ACHN (cell line): ENCODE data around the gene DSN1.

Experiments used
- DNase-seq: peaks from one replicate; pipeline ENCODE4 v3.0.0-alpha.2; 2015
- in situ Hi-C: cut with HindIII; loops from 2 replicates; pipeline ENCODE4 v1.10.0; 2017; ENCODE audit warnings: low sequenced_read_pairs, low pct_ligation_motif_present, low pct_unique_long_range_greater_than_20kb

Gene DSN1

DNA sequence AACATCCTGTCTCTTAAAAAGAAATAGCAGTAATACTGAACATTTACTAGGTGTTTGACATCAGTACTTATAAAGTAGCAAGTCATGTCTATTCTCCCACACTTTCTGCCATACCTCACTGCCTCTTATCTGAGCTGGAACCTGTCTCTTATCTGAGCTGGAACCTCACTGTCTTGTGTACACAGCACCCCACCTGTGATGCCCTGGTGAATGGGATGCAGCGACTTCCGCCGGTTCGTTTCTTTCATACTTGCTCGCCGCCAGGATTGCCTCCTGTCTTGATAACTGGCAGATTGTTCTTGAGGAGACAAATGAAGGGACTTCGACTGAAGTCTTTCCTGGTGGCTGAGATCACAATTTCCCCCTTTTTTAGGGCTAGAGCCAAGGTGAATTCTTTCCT is 2.9 kb downstream of the DSN1 start:
- in situ Hi-C loops = no loop called here

DNA sequence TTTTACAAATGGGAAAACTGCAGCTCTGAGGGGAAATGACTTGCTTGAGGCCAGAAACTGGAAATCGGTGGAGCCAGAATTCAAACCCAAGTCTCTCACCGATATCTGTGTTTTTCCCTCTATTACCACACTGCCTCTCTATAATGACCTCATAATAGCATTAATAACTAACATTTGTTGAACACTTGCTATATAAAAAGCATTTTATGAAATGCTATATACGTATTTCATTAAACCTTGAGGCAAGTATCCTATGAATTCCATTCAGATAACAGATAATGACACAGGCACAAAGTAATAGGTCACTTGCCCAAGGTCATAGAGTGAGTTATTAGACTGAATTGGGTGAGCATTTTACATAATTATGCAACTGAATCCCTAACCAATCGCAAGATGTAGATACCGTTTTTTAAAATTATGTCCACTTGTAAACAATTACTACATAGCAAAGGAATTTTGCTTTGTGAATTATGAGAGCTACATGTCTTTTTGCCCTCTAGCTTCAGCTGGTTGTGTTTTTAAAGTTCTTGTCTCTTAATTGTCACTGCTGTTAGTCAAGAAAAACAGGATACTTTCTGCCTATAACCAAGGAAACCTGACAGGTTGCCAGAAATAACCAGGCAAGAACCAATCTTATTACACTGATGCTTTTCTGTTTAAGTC is 4.7 kb downstream of the DSN1 start:
- no peak for DNase-seq
- in situ Hi-C loops = no loop called here

More for the DNA sequence above, 2.9 kb downstream of the DSN1 start:
- no peak for DNase-seq

DNA sequence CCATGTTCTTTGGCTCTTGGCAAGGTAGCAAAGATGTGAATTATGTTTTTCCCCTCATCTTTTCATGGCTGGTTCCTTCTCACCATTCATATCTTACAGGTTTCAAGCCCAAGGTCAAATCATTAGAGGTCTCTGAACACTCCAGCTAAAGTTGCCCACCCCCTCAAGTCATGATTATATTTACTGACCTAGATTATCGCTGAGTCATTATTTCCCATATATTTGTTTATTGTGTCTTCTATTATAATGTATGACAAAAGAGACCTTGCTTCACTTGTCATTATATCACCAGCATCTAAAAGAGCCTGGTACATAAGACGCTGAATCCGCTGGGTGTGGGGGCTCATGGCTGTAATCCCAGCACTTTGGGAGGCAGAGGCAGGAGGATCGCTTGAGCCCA is 12.4 kb downstream of the DSN1 start:
- no peak for DNase-seq
- in situ Hi-C loops = no loop called here

DNA sequence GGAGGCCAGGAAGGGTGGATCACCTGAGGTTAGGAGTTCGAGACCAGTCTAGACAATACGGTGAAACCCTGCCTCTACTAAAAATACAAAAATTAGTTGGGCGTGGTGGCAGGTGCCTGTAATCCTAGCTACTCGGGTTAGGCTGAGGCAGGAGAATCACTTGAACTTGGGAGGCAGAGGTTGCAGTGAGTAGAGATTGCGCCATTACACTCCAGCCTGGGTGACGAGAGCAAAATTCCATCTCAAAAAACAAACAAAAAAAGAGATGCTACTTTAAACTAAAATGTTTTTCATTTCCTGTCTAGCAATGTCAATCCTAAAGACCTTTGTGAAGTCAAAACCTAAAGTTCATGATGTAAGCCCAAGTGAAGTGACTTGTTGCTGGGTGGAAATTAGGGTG is 12.9 kb downstream of the DSN1 start:
- DNase-seq = no peak
- in situ Hi-C loops = no loop called here

DNA sequence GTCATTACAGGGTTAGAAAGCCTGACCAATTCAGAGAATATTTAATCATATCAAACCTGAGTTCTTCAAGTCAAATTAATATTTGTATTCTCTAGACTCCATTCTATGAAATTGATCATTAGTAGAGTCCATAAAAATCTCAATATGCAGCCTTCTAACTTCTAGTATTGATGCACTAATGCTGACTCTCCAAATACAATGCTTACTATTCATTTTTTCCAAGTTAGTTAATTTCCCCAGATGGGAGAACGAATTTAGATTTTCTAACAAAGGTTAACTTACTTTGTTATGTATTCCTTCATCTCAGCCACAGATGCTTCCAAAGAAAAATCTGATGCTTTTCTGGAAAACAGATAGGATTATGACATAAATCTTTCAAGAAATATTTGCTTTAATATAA is 15.3 kb downstream of the DSN1 start:
- no peak for DNase-seq
- in situ Hi-C loops = no loop called here

DNA sequence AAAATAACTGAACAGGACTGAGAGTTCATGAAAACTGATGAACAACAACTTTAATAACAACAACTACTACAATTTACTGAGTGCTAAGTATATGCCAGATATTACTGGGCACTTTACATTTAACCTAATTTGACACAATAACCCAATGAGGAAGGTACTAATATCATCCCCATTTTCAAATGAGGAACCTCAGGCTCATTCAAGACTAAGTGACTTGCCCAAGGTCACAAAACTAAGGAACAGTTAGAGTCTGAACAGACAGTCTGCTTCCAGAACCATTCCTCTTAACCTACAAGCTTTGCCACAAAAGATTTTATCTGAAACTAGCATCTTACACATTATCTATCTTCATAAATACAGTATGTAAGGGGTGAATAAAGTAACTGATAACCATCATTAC is 17.1 kb downstream of the DSN1 start:
- no peak for DNase-seq
- in situ Hi-C loops = no loop called here

DNA sequence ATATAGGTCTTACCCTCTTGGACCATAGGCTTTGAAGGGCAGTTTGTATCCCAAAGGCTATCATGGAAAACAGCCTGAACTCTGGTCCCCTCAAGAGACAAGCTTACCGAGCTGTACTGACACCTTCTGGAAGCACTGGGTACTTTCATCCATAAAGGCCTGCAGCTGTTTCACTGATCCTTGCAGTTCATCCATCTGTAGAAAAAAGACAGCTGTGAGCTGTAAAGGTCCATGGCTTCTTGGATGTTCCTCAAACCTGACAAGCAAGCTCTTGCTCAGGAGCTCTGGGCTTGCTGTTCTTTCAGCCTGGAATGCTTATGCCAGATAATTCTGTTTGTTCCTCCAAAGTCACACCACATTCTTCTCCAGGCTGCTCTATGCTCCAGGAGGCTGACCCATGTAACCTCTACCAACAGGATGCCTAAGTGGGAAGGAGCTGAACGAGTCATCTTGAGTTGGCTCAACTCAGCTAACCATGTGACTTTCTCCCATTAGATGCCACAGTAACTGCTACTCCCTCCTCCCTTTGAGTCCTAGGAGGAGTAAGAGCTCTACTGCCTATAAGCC is 18.8 kb downstream of the DSN1 start:
- DNase-seq = peak; percentile 80
- in situ Hi-C loops = no loop called here

DNA sequence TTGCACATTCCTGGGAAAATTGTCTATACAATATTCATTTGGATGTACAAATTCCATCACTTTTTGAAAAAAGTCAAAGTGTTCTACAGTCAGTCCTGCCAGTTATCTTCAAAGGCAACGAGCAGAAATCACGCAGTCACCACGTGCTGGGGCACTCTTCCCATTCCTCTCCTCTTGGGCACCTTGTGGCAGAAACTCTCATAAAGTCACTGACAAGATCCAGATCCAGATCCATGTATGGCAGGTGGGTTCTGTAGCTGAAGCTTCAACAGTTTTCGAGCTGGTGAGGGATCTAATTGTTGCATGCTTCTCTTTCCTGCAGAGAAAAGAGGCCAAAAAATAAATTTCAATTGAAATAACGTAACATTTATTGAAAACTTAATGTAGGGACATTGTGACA is 21.0 kb downstream of the DSN1 start:
- no peak for DNase-seq
- in situ Hi-C loops = no loop called here

DNA sequence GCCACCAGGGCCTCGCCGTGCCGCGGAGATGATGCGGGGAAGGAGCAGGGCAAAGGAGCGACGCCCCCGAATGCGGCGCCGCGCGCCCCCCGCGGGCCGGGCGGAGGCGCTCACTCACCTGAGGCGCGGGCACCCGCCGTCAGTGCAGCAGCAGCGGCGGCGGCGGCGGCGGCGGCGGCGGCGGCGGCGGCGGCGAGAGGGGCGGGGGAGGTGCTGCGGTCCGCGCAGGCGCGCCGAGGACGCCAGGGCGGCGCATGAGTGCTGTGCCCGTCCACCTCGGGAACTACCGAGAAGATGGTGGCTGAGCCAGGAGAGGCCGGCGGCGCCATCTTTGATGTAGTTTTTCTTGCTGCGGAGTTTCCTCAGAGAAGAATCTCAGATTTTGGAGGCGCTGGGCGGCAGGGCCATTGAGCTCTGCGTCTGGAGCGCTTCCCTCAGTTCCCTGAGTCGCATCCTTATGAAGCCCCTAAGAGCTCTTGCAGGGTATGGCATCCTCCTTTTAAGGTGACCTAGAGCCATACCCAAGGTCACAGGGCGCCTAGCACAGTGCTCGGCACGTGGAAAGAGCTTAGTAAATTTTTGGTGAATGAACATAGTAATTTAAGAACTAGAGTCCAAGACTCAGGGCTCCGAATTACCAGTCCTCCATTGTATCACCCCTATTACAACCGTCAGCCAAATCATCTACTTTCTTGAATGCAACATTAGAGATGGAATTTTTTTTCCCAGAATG is 27.5 kb downstream of the DSN1 start, which contains the start of gene NDRG3:
TSS of gene NDRG3 (minus strand) at position 164 of the 733 bp plus-strand sequence. CDS start 24,355 bp downstream, outside the sequence.
- in situ Hi-C loops = no loop called here
- DNase-seq = peak; percentile 92

DNA sequence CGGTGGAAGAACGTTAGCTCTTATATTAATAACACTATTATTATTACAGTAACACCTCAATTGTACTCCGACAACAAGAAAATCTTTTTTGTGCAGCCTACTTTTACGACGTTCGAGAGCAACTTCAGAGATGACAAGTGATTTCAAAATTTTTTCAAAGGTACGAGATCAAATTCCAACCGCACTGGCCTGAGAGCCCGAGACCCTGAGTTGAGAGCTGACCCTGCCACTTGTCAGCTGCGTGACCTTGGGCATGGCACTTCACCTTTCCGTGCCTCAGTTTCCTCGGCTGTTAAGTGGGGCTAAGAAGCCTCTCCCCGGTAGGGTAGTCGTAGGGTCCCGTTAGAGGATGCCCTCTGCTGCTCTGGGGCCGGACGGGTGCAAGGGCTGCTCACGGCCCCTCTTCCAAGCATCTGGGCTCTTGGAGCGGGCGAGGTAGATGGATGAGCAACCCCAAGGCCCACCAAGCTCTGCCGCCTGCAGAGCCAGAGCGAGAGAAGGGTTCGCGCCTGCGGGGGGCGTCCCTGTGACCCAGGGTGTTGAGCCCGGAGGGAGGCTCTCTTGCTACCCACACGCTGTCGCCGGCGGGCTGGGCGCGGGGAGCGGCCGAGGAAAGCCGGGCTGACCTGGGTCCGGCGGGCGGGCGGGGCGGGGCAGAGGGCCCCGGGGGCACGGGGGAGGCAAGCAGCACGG is 28.2 kb downstream of the DSN1 start:
- DNase-seq = no peak

DNA sequence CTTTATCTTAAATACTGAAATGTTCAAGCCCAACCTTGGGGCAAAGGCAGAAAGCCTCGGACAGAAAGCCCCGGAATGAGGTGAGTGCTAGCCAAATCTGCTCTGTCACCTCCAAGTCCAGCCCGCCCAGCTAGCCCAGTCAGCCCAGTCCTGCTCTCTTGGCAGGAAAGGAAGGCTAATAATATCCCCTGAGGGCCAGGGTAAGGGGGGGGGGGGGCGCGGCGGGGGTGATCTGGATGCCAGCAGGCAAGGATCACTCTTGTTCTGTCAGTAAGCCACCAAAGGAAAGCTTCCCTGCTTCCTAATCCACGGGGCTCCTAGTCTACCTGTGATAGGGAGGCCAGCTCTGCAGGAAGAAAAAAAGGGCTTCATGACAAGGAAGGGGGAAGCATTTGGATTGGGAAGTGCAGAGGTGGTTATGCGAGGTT is 28.8 kb downstream of the DSN1 start:
- no peak for DNase-seq
- in situ Hi-C loops = no loop called here

More for the DNA sequence above, 28.2 kb downstream of the DSN1 start:
- in situ Hi-C loops = no loop called here

DNA sequence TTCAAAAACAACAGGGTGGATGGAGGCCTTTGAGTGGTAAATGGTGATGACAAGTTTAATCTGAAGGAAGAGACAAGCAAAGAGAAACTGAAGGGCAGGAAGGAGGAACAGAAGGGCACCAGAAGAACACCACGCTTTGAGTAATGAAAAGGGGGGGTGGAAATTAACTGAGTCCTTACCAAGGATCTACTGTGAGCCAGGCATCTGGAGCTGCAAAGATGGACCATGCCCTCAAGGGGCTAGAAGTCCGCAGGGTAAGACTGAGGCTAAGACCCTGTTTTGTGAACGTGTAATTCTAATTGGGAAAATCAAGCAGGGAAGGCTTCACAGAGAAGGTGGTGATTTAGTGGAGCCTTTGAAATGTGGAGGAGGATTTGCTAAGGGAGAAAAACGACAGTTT is 29.3 kb downstream of the DSN1 start:
- DNase-seq = no peak

DNA sequence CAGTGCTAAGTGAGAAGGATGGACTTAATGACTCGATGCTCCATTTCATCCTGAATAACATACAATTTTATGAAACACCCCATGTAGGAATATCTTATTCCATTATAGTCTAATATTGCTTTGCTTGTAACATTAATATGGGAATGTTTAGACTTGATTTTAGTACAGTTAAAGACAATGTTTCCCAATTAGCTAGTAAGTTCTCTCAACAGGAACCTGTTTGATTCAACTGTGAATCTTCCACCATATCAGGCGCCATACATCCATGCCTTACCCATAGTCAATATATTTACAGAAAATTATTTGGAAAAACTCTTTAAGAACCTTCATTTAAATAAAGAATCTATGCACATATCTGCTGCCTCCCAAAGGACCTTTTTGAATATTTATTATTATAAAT is 31.0 kb downstream of the DSN1 start:
- DNase-seq = no peak
- in situ Hi-C loops = no loop called here

More for the DNA sequence above, 29.3 kb downstream of the DSN1 start:
- in situ Hi-C loops = no loop called here

DNA sequence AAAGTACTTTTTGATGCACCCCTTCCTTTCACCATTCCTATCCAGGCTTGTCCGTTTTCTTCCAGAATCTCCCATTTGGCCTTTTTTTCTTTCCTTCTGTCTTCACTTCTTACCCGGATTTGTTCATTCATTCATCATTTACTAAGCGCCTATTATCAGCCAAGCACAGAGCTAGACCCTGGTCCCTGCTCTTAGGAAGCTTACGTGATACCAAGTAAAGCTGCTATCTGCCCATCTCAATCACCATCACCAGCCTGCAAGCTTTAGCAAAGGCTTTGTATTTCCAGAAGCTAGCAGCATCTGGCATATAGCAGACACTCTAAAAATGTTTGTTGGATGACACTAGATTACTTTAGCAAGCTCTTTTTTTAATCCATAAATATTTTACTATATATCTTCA is 32.5 kb downstream of the DSN1 start:
- no peak for DNase-seq
- in situ Hi-C loops = no loop called here

DNA sequence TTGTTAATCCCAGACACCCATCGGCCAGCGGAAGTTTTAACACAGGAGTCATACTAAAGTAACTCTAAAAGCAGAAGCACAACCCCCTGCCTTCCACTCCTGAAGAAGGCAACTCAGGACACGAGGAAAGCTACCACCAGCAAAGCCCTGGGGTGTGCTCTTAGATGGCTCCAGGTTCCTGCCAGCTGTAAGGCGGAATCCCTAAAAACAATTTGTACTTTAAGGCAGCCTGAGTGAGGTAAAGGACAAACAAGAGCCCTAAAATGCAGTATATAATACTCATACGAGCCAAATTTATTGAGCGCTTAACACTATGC is 36.4 kb downstream of the DSN1 start:
- in situ Hi-C loops = no loop called here
- no peak for DNase-seq

DNA sequence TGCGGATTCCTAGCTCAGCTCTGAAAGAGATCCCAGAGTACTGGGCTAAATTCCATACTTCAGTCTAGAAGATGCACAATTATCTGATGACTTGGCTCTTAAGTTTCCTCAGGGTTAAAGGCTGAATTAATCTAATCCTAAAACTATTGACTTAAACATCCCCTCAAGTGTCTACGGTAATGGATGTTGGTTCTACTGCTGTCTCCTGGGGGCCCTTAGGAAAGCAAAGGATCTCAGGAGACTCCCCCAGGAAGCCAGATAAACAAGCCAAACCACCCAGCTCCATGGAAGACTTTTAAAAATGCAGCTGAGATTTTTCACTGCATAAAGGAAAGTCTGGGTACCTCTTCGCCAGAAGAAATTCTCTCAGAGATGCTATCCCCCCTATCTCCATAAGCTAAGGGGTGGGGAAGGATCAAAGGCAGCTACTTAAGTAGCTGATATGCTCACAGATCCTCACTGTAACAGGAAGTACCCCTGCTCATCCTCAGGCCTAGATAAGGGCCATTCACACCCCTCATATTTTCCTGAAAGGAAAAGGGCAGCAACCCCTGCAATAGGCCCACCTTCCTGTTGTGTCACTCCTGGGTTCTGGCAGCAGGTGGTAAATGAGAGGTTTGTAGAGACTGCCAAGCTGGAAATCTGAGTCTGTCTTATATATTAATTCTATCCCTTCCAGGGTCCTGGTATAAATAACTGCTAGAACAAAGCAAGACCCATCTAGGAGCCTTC is 36.9 kb downstream of the DSN1 start:
- DNase-seq = no peak

DNA sequence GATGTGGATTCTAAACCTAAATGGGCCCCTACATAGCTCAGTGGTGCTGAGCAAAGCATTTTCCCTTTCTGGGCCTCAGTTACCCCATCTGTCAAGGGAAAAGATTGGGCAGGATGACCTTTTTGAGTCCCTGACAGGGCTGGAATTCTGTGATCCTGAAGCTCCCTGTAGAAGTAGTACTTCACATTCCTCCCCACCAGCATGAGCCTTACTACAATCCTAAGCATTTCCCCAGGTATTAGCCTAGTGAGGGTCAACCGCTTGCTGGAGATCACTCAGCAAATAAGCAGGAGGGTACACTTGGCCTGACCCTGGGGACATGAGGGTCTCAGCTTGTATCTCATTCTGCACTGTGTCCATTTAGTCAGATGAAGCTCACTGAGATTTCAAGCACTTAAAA is 41.1 kb downstream of the DSN1 start:
- DNase-seq = no peak
- in situ Hi-C loops = no loop called here

More for the DNA sequence above, 36.9 kb downstream of the DSN1 start:
- in situ Hi-C loops = no loop called here

DNA sequence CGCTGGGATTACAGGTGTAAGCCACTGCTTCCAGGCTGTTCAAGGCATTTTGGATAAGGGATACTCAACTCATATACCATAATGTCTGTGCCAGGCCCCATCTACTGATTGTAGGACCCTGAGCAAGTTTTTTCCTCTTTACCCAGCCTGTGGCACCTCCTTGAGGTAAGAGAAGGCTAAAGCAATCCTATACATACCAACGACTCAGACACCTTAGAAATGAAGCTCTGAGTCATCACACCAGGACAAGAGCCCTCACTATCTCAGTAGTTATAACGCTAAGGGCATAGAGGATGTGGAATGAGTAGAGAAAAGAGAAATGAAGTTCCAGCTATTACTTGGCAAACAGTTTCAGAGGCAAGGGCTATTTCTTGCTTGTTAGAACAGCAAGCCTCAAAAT is 44.6 kb downstream of the DSN1 start:
- peak; percentile 61 for DNase-seq
- in situ Hi-C loops = no loop called here

DNA sequence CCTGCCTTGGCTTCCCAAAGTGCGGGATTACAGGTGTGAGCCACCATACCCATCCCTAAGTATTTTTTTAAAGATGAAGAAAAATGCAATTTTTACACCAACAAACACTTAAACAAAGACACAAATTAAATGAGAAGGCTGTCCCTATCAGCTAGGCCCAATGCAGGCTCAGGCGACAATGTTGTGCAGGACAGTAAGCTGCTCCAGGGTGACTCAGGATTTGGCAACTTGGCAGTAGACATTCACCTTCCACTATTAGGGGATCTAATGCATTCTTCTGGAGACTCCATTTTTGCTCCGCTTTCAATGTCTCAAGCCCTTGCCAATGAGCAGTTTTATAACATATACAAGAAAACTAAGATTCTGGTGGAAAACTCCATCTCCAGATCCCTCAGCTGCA is 47.4 kb downstream of the DSN1 start:
- in situ Hi-C loops = no loop called here
- DNase-seq = no peak
